ENCODE measurements around the gene SMIM44.
"Not testable (repeated sequence)": the region's sequence is repeated elsewhere in the genome, so short reads cannot be mapped to it uniquely, and the experiment has no call there.

Gene SMIM44

DNA sequence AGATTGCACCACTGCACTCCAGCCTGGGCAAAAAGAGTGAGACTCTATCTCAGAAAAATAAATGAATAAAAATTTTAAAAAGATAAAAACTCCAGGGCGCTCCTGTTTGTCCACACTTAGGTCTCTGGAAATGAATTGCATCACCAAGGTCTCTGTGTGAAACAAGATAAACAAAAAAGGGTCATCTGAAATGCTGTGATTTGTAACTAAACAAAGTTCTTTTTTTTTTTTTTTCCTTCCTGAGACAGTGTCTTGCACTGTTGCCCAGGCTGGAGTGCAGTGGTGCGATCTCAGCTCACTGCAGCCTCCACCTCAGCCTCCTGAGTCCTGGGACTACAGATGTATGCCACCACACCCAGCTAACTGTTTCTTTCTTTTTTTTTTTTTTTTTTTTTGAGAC is 34.4 kb upstream of the SMIM44 start:
- DNase-seq (ENCODE audit: low spot score): no peak

DNA sequence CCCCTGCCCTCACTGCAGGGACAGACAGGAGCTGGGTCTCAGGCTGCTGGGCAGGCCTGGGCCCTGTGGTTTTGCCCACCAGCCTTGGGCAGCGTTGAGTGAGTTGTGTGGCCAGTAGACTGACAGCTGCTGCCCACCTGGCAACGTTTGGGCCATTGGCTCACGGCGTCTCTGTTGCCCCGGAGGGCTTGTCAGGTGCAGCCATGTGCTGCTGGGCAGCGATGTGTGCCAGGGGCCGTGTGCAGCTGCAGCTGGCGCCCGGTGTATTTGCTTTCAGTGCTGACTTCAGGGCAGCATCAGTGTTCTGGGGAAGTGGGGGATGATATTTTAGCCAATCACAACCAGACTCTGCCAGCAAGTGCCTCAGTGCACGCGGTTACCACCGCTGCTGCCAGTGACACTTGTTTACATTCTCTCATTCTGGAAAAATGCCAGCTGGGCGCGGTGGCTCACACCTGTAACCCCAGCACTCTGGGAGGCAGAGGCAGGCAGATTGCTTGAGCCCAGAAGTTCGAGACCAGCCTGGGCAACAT is 33.5 kb upstream of the SMIM44 start:
- no peak for DNase-seq (ENCODE audit: low spot score)

DNA sequence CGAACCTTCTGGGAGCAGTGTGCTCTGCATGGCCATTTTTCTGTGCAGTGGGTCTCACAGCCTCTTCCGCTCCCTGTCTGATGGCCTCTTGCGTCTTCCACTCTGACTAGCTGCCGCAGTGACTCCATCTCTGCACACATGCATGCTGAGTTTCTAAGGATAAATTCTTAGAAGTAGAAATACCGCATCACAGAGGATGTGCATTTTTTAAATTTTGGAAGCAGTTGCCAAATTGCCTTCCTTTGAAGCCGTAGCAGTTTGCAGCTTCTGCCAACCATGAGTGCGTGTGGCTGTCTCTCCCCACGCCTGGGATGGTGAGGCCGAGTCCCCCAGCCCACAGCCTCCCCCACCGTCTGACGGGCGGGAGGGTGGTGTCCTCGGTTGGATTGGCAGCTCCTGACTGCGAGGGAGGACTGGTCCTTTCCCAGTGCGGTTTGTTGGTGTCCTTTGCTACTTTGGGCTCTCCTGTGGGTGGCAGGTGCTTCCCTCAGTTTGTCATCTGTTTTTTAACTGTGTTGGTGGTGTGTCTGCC is 32.7 kb upstream of the SMIM44 start:
- DNase-seq (ENCODE audit: low spot score): peak; percentile 56

DNA sequence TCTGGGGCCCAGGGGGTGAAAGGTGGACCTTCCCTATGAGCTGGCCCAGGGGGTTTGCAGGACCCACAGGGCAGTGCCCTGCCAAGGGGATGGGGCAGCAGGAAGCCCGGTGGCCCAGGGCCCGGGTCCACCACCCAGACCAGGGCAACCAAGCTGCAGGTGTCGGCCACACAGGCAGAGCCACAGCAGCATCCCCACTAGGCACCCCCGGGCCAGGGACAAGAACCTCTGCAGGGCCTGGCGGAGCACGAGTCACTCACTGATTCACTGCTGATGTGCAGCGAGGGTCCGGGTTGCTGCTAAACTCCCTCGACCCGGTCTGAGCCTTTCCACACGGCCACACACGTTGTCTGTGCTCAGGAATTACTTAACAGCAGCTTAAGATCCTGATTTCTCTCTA is 31.7 kb upstream of the SMIM44 start:
- DNase-seq (ENCODE audit: low spot score): no peak

DNA sequence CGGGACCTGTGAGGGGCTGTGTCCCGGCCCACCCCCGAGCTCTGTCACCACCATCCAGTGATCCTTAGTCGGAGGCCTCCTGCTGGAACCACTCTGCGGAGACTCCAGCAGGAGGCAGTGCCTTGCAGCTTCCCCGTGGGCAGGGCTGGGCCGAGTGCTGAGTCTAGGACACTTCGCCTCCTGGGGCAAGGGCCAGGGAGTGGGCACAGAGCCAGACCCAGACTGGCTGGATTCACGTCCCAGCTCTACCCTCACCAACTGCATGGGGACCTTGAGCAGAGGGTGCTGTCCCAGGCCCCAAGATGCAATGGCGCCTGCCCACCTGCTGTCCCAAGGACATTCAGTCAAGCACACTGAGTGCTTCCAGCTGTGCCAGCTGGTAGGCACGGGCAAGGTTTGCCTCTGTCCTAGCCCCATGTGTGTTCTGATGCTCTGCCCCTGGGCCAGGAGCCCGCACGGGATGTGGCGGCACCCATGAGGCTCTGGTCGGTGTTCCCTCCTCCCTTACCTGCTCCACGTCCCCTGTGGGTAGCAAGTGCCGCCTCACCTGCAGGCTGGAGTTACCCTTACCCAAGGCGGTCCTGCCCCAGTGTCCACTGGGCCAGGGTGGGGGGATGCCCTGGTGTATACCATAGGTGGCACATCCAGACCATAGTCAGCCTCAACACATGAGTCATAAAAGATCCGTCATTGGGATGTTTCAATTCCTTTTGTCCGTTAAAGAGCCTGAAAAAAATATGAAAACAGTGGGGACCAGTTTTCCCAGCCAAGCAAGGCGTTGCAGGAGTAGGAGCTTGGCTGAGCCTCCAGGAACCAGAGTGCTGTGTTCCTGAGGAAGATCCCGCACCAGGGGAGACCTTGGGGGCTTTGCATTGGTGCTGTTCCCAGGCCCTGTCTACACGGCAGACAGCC is 30.2 kb upstream of the SMIM44 start:
- no peak for DNase-seq (ENCODE audit: low spot score)

DNA sequence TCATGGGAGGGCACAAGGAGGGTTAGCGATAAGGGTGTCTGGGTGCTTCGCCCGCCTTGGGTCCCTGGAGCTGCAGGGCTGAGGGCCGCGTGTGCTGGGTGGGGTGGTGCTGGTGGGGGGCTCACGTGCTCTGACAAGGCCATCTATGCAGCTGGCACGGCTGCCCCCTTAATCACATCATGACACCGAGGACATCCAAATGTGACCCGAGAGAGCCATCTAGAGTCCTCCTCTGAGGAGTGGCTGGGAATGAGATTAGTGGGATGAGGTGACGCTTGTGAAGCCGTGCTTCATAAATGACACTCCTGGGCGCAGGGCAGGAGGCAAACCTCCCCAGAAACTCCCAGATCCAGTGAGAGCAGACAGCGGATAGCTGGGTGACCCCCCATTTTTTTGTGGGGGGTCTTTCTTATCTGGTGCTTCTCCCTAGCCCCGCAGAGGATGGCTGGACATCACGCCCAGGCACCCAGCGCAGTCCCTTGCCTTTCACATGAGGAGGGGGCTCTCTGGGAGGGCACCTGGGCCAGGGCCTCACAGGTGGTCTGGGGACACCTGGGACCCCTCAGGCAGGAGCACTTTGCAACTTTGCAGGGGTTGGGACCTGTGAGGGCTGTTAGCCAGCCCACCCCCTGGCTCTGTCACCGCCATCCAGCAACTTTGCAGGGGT is 29.5 kb upstream of the SMIM44 start:
- no peak for DNase-seq (ENCODE audit: low spot score)

DNA sequence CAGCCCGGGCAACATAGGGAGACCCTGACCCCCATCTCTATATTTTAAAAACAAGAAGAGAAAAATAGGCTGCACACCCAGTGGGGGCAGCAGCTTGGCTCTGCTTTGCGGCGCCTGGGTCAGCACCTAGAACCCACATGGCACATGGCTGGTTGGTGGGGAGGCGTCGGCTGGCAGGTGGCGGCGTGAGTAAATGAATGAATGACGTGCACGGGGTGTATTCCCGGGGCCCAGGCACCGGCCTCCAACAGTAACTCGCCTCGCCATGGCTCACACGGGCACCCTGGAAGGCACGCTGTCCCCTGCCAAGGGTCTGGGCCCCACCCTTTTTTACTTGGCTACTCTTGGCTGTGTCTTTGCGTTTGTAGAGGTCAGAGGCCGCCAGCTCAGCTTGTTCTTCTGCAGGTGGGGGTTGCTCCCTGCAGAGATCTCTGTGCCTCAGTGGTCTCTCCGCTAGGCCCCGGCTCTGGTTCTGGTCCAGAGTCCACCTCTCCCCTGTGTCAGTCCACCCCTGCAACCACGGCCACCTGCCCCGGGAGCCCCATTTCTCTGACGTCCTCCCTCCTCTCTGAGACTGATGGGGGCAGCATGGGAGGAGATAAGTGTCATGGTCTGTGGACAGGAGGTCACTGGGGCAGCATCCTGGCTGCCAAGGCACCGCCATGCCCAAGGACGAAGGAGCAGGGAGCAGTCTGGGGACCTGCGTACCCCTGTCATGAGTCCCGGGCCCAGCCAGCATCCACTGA is 28.4 kb upstream of the SMIM44 start:
- no peak for DNase-seq (ENCODE audit: low spot score)

DNA sequence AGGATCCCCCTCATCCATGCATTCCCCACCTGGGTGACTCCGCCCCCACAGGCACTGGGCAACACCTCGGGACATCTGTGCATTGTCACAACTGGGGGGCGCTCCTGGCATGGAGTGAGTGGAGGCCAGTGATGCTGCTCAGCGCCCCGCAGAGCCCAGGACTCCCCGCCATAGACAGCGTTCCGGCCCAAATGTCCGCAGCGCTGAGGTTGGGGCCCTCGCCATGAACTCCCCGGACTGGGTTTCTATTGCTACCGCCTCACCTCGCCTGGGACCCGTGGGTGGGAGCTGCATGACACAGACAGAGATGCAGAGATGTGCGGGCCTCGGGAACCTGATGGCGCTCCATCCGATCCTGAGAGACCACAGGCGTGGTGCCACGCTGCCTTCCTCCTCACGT is 27.5 kb upstream of the SMIM44 start:
- no peak for DNase-seq (ENCODE audit: low spot score)

DNA sequence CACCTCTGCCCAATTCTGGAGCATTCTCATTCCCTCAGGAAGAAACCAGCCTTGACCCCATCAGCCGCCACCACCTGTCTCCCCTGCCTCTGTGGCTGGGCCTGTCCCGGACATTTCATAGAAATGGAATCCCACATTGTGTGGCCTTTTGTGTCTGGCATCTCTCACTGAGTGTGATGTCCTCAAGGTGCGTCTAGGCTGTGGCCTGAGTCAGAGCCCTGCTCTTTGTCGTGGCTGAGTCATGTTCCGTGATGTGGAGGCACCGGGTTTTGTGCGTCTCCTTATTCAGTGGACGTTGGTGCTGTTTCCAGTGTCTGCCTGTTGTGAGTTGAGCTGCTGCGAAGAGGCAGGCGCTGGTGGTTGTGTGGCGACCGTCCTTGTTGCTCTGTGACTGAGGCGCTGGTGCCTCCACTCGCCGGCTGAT is 26.3 kb upstream of the SMIM44 start:
- DNase-seq (ENCODE audit: low spot score): peak; percentile 57

DNA sequence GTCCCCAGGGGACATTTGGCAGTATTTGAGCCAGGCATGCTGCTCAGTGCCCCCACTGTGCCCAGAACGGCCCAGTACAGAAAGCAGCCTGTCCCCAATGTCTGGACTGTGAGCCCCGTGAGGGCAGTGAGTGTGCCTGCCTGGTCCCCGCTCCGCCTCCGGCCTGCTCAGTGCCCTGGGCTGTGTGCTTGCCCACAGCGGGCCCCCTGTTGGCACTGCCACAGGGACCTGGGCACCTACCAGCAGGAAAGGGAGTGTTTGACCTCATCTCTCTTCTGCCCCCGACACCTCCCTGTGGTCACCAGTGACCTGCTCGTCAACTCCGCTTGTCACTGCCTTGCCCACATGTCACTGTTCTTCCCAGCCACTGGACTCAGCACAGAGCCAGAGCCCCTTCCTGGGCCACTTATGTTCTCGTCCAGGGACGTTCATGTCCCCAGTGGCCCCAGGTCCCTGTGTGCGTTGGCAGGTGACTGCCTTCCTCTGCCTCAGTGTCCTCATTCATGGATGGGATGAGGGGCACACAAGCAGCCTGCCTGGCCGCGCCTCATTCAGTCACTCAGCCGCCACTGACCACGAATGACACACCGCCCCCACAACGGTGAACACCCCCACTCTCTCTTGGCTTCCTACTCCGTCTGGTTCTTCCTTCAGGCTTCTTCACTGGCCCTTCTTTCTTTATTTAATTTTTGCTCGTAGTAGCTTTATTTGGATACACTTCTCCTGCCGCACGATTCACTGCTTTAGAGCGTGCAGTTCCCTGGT is 25.7 kb upstream of the SMIM44 start:
- no peak for DNase-seq (ENCODE audit: low spot score)

DNA sequence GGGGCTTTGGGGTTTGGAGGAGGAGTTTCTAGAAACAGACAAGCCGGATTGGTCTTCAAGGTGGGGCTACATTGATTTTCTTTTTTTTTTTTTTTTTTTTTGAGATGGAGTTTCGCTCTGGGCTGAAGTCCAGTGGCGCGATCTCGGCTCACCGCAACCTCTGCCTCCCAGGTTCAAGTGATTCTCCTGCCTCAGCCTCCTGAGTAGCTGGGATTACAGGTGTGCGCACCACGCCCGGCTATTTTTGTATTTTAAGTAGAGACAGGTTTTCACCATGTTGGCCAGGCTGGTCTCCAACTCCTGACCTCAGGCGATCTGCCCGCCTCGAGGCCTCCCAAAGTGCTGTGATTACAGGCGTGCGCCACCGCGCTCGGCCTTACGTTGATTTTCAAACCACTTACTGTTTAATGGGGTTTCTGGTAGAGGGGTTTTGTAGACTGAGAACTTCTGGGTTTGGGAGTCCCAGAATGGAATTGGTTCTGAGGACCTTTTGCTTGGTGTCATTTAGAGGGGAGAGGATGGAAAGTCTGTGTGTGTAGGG is 24.9 kb upstream of the SMIM44 start:
- not testable (repeated sequence) for DNase-seq (ENCODE audit: low spot score)

DNA sequence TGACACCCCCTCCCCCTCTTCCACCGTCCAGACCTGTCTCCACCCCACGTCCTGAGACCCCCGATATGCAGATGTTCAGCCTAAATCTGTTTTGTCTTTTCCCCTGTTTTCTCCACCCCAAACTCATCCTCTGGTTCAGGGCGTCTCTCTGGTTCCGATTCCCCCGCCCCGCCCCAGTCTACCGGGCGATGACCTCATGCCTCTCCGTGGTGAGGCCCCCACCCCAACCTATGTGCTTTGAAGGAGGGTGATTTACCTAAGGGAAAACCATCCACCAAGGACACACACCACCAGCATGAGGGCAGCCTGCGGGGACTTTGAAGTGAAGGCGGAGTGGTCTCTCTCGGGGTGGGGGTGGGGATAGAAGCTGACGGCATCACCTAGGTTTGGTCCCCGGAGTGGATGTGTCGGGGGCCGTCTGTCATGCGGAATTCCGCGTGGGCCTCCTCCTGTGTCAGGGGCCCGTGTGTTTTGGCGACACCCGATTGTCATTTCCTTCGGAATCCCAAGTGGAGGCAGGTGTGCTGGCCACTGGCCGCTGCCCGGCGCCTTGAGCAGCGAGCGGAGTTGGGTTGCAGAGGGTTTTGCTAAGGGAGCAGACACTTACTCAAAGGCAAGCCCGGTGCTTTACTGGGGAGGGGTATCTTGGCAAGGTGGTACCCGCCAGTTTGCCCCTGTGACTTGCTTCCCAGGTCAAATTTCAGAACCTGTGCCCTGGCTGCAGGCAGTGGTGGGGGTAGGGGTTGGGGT is 24.3 kb upstream of the SMIM44 start:
- DNase-seq (ENCODE audit: low spot score): peak; percentile 21

DNA sequence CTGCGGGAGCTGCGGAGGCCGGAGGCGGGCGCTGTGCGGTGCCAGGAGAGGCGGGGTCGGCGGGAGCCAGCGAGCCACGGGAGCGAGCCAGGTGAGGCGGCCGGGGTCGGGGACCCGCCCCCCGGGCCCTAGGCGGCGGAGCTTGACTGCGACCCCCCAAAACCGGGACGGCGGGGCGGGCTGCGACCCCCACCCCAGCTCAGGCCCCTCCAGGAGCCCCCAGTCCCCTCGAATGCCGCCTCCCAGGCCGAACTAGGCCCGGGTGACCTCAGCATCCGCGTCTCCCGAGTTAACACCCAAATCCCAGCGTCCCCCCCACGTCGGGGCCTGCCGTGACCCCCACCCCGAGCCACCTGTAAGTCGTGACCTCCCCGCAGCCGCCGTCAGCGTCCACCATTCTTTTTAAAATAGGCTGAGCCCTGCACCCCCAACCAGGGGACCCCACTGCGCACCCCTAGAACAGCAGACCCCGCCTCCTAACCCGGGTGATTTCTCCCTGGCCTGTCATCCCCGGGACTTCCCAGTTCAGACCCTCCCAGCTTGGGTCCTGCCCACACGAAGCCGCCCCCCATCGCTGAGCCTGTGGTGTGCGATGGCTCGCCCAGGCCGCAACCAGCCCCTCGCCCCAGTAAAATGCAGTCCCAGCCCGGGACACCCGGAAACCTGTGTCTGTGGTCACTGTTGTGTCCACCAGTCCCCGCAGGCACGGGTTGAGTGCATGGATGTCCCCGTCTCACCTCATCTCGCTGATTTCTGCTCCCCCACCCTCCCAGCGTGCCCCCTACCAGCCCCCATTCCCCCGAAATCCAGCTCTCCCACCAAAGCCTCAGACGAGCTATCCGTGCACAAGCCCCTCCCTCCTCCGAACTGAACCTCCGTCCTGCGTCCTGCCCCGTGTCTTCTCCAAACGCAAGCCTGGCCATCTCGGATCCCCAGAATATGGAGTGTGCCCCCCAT is 23.4 kb upstream of the SMIM44 start:
- peak; percentile 24 for DNase-seq (ENCODE audit: low spot score)

DNA sequence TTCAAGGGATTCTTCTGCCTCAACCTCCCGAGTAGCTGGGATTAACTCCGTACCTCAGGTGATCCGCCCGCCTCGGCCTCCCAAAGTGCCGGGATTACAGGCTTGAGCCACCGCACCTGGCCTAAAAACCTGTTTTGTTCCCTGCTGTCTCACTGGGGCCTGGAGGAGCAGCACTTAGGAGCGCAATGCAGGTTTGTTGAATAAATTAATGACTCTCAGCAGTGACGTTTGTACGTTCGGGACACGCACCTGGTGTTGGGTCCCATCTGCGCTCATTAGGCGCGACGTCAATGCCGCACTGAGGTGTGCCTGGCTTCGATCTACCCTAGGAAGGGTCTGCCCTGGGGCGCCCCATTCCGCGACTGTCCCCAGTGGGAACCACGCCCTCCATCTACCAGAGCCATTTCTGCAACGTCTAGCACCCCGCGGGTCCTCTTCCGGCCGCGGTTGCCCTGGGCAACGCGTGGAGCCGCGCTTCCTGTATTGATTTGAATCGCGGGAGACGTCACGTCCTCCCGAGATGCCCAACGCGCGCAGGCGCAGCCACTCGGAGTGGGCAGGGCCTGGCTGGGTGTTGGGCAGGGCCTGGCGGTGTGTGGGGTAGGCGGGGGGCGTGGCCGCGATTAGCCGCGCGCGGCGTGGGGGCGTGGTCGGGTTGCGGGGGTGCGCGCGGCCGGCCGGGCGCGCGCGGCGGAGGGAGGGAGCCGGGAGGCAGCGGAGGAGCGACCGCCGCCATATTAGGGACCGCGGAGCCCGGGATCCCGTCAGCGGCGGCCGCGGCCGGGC is 22.6 kb upstream of the SMIM44 start, which contains the start of gene FZR1:
Gene FZR1, plus strand, starts transcription at position 714 of the 786 bp plus-strand sequence. CDS start 16,679 bp downstream, outside the sequence.
- peak; percentile 100 for DNase-seq (ENCODE audit: low spot score)

DNA sequence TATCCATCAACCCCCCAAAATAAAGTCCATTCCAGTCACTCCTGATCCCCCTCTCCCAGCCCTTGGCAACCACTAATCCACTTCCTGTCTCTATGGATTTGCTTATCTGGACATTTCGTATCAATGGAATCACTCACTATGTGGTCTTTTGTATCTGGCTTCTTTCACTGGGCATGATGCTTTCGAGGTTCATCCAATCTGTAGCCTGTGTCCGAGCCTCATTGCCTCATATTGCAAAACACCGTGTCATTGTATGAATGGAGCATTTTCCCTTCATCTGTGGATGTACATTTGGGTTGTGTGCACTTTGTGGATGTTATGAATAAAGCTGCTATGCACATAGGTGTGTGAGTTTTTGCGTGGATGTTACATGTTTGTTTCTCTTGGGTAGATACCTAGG is 21.5 kb upstream of the SMIM44 start:
- DNase-seq (ENCODE audit: low spot score): no peak

DNA sequence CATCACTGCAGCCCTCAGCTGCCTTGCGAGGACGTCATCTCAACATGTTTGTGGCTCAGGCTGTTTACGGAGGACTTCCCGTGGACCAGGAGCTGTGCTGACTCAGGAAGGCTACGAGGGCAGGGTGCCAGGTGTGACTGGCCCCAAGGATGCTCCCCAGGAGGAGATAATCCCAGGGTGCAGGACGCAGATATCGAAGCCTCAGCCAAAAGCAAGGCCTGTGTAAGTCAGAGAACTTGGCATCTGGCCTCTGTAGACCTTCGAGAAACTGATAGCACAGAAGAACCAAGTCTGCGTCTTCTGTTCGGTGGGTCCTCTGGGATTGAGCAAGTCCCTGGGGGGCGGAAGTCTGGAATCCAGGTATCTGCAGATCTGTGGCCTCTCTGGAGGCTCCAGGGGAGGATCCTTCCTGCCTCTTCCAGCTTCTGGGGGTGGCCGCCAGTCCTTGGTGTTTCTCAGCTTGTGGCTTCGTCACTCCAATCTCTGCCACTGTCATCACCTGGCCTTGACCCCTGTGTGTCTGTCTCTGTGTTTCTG is 19.9 kb upstream of the SMIM44 start:
- DNase-seq (ENCODE audit: low spot score): no peak

DNA sequence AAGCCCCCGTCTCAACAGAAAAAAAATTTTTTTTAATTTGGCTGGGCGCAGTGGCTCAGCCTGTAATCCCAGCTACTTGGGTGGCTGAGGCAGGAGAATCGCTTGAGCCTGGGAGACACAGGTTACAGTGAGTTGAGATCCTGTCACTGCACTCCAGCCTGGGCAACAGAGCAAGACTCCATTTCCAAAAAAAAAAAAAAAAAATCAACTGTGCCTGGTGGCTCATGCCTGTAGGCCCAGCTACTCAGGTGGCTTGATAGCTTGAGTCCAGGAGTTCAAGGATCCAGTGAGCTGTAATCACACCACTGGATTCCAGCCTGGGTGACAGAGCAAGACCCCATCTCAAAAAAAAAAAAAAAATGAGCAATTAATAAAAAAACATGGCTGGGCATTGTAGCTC is 18.5 kb upstream of the SMIM44 start:
- DNase-seq (ENCODE audit: low spot score): no peak
